Neutrophil (primary cell): ENCODE data around the gene HPS4.

Experiments
- H3K27ac ChIP-seq: fragments of 200-600 bp; sonication (generic); 2 replicates; pipeline ENCODE4 v1.5.1; 2016; ENCODE audit warnings: mild to moderate bottlenecking, moderate library complexity
- H3K27me3 ChIP-seq: fragments of 200-600 bp; sonication (generic); 2 replicates; pipeline ENCODE4 v1.6.0; 2016; ENCODE audit warnings: mild to moderate bottlenecking
- H3K36me3 ChIP-seq: fragments of 200-600 bp; sonication (generic); 2 replicates; pipeline ENCODE4 v1.5.1; 2017
- H3K4me1 ChIP-seq, 2 experiments: fragments of 200-600 bp in 1 of 2; sonication (generic) in 1 of 2; 1 replicate in 1 of 2; 2 replicates in 1 of 2; pipeline versions ENCODE4 v1.5.1 to v1.6.1; 2013 to 2016; ENCODE audit warnings: low read depth in 1 of 2, low read length in 1 of 2, mild to moderate bottlenecking in 1 of 2, moderate library complexity in 1 of 2; ENCODE audit not compliant: control insufficient read depth in 1 of 2, insufficient read depth in 1 of 2
- H3K4me3 ChIP-seq, 2 experiments: fragments of 200-600 bp in 1 of 2; sonication (generic) in 1 of 2; 1 replicate in 1 of 2; 2 replicates in 1 of 2; pipeline ENCODE4 v1.5.1; 2013 to 2016; ENCODE audit warnings: low read depth in 1 of 2, low read length in 1 of 2, mild to moderate bottlenecking in 1 of 2, moderate library complexity in 1 of 2
- H3K9me3 ChIP-seq: fragments of 200-600 bp; sonication (generic); 2 replicates; pipeline ENCODE4 v1.5.1; 2016
- TF ChIP-seq, protein P1 (sequence below): fragments of 200-600 bp; sonication (generic); IDR thresholded peaks from 2 replicates; pipeline ENCODE4 v1.5.1; 2016; ENCODE audit warnings: antibody characterized with exemption

The HPS4 gene

GRCh38 chr22:26508148-26508547 lies 24.6 kb upstream of the HPS4 start:
- no peak overlapping the region for H3K4me3 ChIP-seq
- H3K27ac ChIP-seq: no peak overlapping the region
- H3K9me3 ChIP-seq: no peaks in the 10 kb centered on the region
- peaks cover 26 to 34% of the 10 kb centered on the region in 2 experiments for H3K4me1 ChIP-seq
- TF ChIP-seq, protein P1, sequence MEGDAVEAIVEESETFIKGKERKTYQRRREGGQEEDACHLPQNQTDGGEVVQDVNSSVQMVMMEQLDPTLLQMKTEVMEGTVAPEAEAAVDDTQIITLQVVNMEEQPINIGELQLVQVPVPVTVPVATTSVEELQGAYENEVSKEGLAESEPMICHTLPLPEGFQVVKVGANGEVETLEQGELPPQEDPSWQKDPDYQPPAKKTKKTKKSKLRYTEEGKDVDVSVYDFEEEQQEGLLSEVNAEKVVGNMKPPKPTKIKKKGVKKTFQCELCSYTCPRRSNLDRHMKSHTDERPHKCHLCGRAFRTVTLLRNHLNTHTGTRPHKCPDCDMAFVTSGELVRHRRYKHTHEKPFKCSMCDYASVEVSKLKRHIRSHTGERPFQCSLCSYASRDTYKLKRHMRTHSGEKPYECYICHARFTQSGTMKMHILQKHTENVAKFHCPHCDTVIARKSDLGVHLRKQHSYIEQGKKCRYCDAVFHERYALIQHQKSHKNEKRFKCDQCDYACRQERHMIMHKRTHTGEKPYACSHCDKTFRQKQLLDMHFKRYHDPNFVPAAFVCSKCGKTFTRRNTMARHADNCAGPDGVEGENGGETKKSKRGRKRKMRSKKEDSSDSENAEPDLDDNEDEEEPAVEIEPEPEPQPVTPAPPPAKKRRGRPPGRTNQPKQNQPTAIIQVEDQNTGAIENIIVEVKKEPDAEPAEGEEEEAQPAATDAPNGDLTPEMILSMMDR: no peak
- peaks cover 71% of the 10 kb centered on the region for H3K36me3 ChIP-seq
- H3K27me3 ChIP-seq: no peaks in the 10 kb centered on the region

DNA sequence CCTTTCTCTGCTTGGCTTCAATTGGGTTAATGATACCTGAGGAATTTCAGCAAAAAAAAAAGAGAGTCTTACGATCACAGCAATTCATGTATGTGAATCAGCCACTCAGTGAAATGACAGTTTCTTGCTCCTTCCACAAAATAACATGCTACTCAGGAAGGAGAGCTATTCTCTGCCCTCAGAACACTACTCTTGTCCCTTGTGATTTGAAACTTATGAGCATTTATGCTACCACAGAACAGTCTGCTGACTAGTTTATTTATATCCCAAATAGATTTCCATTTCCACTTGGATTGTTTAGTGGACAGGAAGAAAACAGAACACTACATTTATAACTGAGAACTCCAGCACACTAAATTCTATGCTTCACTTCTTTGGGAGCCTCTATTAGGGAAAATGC lies 20.2 kb upstream of the HPS4 start:
- H3K4me1 ChIP-seq: peaks cover 13 to 17% of the 10 kb centered on the region in 2 experiments
- no peaks in the 10 kb centered on the region for H3K27me3 ChIP-seq
- H3K4me3 ChIP-seq: no peak overlapping the region
- peak overlapping the region; percentile 51 for H3K27ac ChIP-seq
- TF ChIP-seq, protein P1: no peak
- H3K9me3 ChIP-seq: no peaks in the 10 kb centered on the region
- H3K36me3 ChIP-seq: peaks cover 98% of the 10 kb centered on the region

DNA sequence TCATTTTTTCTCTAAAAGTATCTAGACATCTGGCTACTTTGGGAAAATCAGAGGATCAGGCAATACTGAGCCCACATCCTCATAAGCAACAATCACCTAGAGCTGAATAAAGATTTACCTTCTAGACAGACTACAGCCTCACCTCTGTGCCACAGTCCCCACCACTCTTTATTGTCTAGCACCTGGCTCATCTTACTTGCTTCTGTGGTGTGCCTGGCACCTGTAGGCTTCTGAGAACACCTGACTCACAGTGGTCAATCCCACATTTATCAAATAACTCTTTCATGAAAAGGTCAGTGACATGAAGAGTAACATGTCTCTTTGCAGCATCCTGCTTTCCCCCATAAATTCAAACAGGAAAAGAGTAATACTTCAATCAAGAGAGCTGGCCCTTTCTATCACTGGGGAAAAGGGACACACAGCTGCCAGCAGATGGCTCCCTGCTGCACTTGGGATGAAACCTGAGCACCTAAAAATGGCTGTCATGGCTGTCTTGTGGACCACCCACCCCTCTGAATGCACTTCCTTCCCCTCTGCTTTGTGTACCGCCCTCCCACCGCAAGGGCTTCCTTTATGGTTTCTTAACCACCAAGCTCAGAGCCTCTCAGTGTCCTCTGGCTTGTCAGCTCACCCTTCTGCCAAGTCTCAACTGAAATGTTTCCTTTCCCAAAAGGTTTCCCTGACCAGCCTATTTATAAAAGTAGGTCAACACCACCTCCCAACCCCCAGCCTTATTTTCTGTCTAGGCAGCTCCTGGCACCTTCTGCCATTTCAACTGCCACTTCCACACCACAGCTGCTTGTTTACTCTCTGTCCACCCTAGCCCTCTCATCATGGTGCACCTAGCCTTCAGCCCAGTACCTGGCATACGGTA lies 19.3 kb upstream of the HPS4 start:
- no peaks in the 10 kb centered on the region for H3K9me3 ChIP-seq
- peaks cover 13 to 17% of the 10 kb centered on the region in 2 experiments for H3K4me1 ChIP-seq
- peaks cover 98% of the 10 kb centered on the region for H3K36me3 ChIP-seq
- no peaks in the 10 kb centered on the region for H3K27me3 ChIP-seq
- H3K27ac ChIP-seq: peak overlapping the region; percentile 51
- TF ChIP-seq, protein P1: peak; percentile 13
- no peak overlapping the region for H3K4me3 ChIP-seq

GRCh38 chr22:26501996-26502395 lies 18.4 kb upstream of the HPS4 start:
- Histone ChIP-seq H3K4me3 (no peak overlapping the region), H3K4me1 (peaks cover 13 to 17% of the 10 kb centered on the region in 2 experiments), H3K36me3 (peaks cover 99% of the 10 kb centered on the region), H3K27ac (no peak overlapping the region), H3K9me3 (no peaks in the 10 kb centered on the region), H3K27me3 (no peaks in the 10 kb centered on the region)
- TF ChIP-seq, protein P1: no peak

GRCh38 chr22:26499188-26499703 lies 15.7 kb upstream of the HPS4 start:
- H3K27ac ChIP-seq: no peak overlapping the region
- peaks cover 99% of the 10 kb centered on the region for H3K36me3 ChIP-seq
- TF ChIP-seq, protein P1: no peak
- no peaks in the 10 kb centered on the region for H3K9me3 ChIP-seq
- H3K4me1 ChIP-seq: peaks cover 13 to 17% of the 10 kb centered on the region in 2 experiments
- H3K4me3 ChIP-seq: no peak overlapping the region
- no peaks in the 10 kb centered on the region for H3K27me3 ChIP-seq
